A549 treated with Mapracorat at 1 μM for 4 hours (cell line): ENCODE results near the gene SLC44A3. TPM values are rescaled to one million over a fixed set of nuclear protein-coding genes. Genes with fewer than 3 reads are reported as not detected.

Source experiments
- total RNA-seq: library from RNA; stranded (reverse); fragments of 200-300 nt; extraction: Qiagen RNA extraction; gene quantifications from 5 replicates; pipeline ENCODE4 v1.2.3, GENCODE V29; 2022

Gene SLC44A3, protein sequence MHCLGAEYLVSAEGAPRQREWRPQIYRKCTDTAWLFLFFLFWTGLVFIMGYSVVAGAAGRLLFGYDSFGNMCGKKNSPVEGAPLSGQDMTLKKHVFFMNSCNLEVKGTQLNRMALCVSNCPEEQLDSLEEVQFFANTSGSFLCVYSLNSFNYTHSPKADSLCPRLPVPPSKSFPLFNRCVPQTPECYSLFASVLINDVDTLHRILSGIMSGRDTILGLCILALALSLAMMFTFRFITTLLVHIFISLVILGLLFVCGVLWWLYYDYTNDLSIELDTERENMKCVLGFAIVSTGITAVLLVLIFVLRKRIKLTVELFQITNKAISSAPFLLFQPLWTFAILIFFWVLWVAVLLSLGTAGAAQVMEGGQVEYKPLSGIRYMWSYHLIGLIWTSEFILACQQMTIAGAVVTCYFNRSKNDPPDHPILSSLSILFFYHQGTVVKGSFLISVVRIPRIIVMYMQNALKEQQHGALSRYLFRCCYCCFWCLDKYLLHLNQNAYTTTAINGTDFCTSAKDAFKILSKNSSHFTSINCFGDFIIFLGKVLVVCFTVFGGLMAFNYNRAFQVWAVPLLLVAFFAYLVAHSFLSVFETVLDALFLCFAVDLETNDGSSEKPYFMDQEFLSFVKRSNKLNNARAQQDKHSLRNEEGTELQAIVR
- 1.2 to 2.4 TPM (median 1.6 TPM) in 5 replicates for total RNA-seq

DNA sequence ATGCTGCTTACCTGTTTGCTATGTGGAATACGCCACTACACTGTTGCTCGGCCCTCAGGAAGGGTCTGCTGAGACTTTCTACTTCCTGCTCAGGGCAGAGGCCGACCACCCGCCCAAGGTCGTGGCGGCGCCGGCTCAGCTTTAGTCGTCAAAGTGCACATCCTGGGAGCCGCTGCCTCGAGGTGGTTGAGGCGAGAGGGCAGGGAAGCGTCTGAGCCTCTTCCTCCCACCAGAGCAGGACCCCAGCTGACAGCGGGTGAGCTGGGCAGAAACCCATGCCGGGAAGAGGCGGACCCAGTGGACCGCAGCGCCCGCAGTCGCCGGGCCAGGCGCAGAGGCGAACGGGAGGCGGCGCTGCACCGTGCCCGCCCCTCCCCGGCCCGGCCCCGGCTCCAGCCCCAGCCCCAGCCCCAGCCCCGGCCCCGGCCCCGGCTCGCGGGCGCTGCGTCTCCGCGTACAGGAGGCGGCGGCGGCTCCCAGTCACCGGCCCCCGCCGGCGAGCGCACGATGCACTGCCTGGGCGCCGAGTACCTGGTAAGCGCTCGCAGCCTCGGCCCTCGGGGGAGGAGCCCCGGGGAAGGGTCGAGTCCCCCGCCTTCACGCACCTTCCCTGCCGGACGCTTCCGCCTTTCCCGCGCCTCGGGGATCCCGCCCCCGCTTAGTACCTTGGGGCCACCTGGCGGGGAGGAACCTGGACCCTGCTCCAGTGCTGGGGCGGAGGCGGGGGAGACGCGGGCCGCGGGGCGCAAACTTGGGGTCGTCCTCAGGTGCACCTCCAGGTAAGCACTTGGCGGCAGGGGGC lies at the start of gene SLC44A3:
TSS of gene SLC44A3 (plus strand) at position 413 of the 802 bp plus-strand sequence. CDS start at position 508, 95 bp downstream.

DNA sequence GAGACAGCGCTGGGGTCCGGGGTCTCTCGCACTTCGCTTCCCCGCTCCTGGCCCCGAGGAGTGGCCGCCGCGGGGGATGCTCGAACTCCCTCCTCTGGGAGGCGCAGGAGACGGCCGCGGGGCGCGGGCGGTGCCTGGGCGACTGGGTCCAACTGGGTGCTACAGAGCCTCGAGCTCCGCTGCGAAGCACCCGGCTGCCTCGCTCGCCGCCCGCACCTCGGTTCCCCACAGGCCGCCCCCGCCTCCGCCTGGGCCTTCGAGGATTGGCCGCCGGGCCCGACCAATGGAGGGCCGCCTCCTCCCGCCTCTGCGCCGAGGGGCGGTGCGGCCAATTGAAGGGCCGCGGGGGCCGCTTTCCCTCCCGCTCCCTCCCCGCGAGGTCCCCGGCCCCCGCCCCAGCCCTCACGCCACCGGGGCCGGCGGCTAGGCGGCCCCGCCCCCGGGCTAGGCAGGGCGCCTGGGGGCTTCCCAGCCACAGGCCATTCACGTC lies 106.8 kb downstream of the SLC44A3 start, which contains the start of gene CNN3:
TSS of gene CNN3 (minus strand) at position 196 of the 490 bp plus-strand sequence. CDS start 216 bp downstream, outside the sequence.

Other genes starting within 250 kb of the SLC44A3 start
- 49.2 to 65.4 TPM (median 51.4 TPM) in 5 replicates for gene CNN3, start 106.8 kb downstream of the SLC44A3 start, total RNA-seq